AG09309 (cell line): ENCODE measurements around the gene MEI4.

ENCODE experiments used
- DNase-seq: peaks from one replicate; pipeline ENCODE4 v3.0.0-alpha.2; 2010; ENCODE audit warnings: low read depth
- H3K4me3 ChIP-seq: 2 replicates; pipeline ENCODE4 v1.5.1; 2011; ENCODE audit warnings: mild to moderate bottlenecking, low read depth, low read length, moderate library complexity; ENCODE audit not compliant: control insufficient read depth
- CTCF ChIP-seq: IDR thresholded peaks from 2 replicates; pipeline ENCODE4 v1.5.1; 2011; ENCODE audit warnings: mild to moderate bottlenecking, low read depth, low read length, inconsistent platforms; ENCODE audit not compliant: insufficient read depth, control insufficient read depth; ENCODE audit errors: missing control alignments

The MEI4 gene

GRCh38 chr6:77856391-77856790 lies 203.6 kb downstream of the MEI4 start:
- no peak for TF ChIP-seq CTCF
- no peak overlapping the region for H3K4me3 ChIP-seq
- no peak for DNase-seq

- H3K4me3 ChIP-seq = no peak overlapping the region
- DNase-seq = no peak
- no peak for TF ChIP-seq CTCF
These were observed 204.6 kb downstream of the MEI4 start for GRCh38 chr6:77857421-77857820.

- no peak for TF ChIP-seq CTCF
- DNase-seq = no peak
- no peak overlapping the region for H3K4me3 ChIP-seq
These were observed 223.5 kb downstream of the MEI4 start for GRCh38 chr6:77876300-77876699.

- no peak for TF ChIP-seq CTCF
- no peak for DNase-seq
These were observed 226.7 kb downstream of the MEI4 start for GRCh38 chr6:77879527-77879926.

GRCh38 chr6:77880501-77880900 lies 227.7 kb downstream of the MEI4 start:
- DNase-seq = no peak

More at GRCh38 chr6:77879527-77879926, 226.7 kb downstream of the MEI4 start:
- H3K4me3 ChIP-seq = no peak overlapping the region

GRCh38 chr6:77883851-77884250 lies 231.0 kb downstream of the MEI4 start:
- DNase-seq = no peak
- TF ChIP-seq CTCF = no peak
- H3K4me3 ChIP-seq = no peak overlapping the region

More at GRCh38 chr6:77880501-77880900, 227.7 kb downstream of the MEI4 start:
- no peak overlapping the region for H3K4me3 ChIP-seq
- no peak for TF ChIP-seq CTCF

- TF ChIP-seq CTCF = no peak
- no peak for DNase-seq
- no peak overlapping the region for H3K4me3 ChIP-seq
These were observed 240.6 kb downstream of the MEI4 start for GRCh38 chr6:77893391-77893790.
